Neural cell (in vitro differentiated cells): ENCODE measurements around the gene BCL2L12. TPM values are rescaled to one million over a fixed set of nuclear protein-coding genes. Genes with fewer than 3 reads are reported as not detected.

Source experiments
- H2AFZ ChIP-seq: fragments of 200-600, 300-800 bp; sonication (generic), shearing (Covaris generic); 2 replicates; pipeline ENCODE4 v1.6.0; 2014; ENCODE audit warnings: low read depth, mild to moderate bottlenecking, antibody characterized with exemption, low read length, moderate library complexity
- H3F3A ChIP-seq: fragments of 200-600 bp; shearing (Covaris generic); 2 replicates; pipeline ENCODE4 v1.6.1; 2016; ENCODE audit warnings: mild to moderate bottlenecking, moderate library complexity, mixed read lengths, antibody characterized with exemption, low read length; ENCODE audit not compliant: insufficient read depth, poor library complexity, severe bottlenecking
- H3K27ac ChIP-seq: fragments of 200-600, 300-800 bp; sonication (generic), shearing (Covaris generic); 2 replicates; pipeline ENCODE4 v1.5.1; 2014; ENCODE audit warnings: mild to moderate bottlenecking, low read length, moderate library complexity
- H3K27me3 ChIP-seq: fragments of 300-800, 200-600 bp; sonication (generic), shearing (Covaris generic); 2 replicates; pipeline ENCODE4 v1.6.0; 2014; ENCODE audit warnings: mild to moderate bottlenecking, low read depth, low read length, moderate library complexity; ENCODE audit not compliant: insufficient read depth
- H3K36me3 ChIP-seq: fragments of 300-800, 200-600 bp; sonication (generic), shearing (Covaris generic); 2 replicates; pipeline ENCODE4 v1.5.1; 2014; ENCODE audit warnings: mild to moderate bottlenecking, antibody characterized with exemption, low read length, moderate library complexity; ENCODE audit not compliant: insufficient read depth
- H3K4me2 ChIP-seq: fragments of 300-800, 200-600 bp; sonication (generic), shearing (Covaris generic); 2 replicates; pipeline ENCODE4 v1.6.0; 2014; ENCODE audit warnings: mild to moderate bottlenecking, low read length
- H3K4me3 ChIP-seq: fragments of 300-800, 200-600 bp; sonication (generic), shearing (Covaris generic); 2 replicates; pipeline ENCODE4 v1.5.1; 2014; ENCODE audit warnings: mild to moderate bottlenecking, low read length, moderate library complexity
- H3K79me2 ChIP-seq: fragments of 200-600 bp; shearing (Covaris generic); replicated peaks from 2 replicates; pipeline ENCODE4 v1.6.0; 2014; ENCODE audit warnings: mild to moderate bottlenecking, low read length, moderate library complexity; ENCODE audit not compliant: insufficient read depth
- H3K9ac ChIP-seq: fragments of 300-800, 200-600 bp; sonication (generic), shearing (Covaris generic); 2 replicates; pipeline ENCODE4 v1.6.1; 2016; ENCODE audit warnings: mild to moderate bottlenecking, low read length, mixed read lengths
- H3K9me2 ChIP-seq: fragments of 200-600 bp; shearing (Covaris generic); 2 replicates; pipeline ENCODE4 v1.6.1; 2016; ENCODE audit warnings: mild to moderate bottlenecking, low read length, mixed read lengths; ENCODE audit not compliant: insufficient read depth
- H3K9me3 ChIP-seq: fragments of 200-600, 300-800 bp; sonication (generic), shearing (Covaris generic); 2 replicates; pipeline ENCODE4 v1.6.1; 2016; ENCODE audit warnings: mild to moderate bottlenecking, mixed run types, low read length, moderate library complexity, mixed read lengths
- H4K20me1 ChIP-seq: fragments of 200-600 bp; shearing (Covaris generic); 2 replicates; pipeline ENCODE4 v1.6.1; 2016; ENCODE audit warnings: mild to moderate bottlenecking, mixed run types; ENCODE audit not compliant: insufficient read depth
- CTCF ChIP-seq: fragments of 450-650 bp; IDR thresholded peaks from 2 replicates; pipeline ENCODE4 v1.5.1; 2014; ENCODE audit warnings: antibody characterized with exemption, mild to moderate bottlenecking, moderate library complexity; ENCODE audit not compliant: poor library complexity, severe bottlenecking
- EP300 ChIP-seq: fragments of 450-650 bp; conservative IDR thresholded peaks from 2 replicates; pipeline ENCODE4 v1.6.1; 2014; ENCODE audit warnings: antibody characterized with exemption, mild to moderate bottlenecking, moderate library complexity; ENCODE audit not compliant: poor library complexity, severe bottlenecking
- EZH2 ChIP-seq: fragments of 200-600, 300-800 bp; shearing (Covaris generic), sonication (generic); IDR thresholded peaks from 2 replicates; pipeline ENCODE4 v1.6.1; 2014; ENCODE audit warnings: antibody characterized with exemption, low read length, borderline replicate concordance, mild to moderate bottlenecking; ENCODE audit not compliant: insufficient read depth, poor library complexity, severe bottlenecking
- MXI1 ChIP-seq: fragments of 450-650 bp; conservative IDR thresholded peaks from 2 replicates; pipeline ENCODE4 v1.6.1; 2014; ENCODE audit warnings: antibody characterized with exemption, mild to moderate bottlenecking; ENCODE audit not compliant: poor library complexity, severe bottlenecking
- POLR2AphosphoS5 ChIP-seq: IDR thresholded peaks from 2 replicates; pipeline ENCODE4 v1.6.1; 2012
- RAD21 ChIP-seq: fragments of 450-650 bp; conservative IDR thresholded peaks from 2 replicates; pipeline ENCODE4 v1.6.1; 2014; ENCODE audit warnings: antibody characterized with exemption, mild to moderate bottlenecking, moderate library complexity
- SMC3 ChIP-seq: fragments of 450-650 bp; conservative IDR thresholded peaks from 2 replicates; pipeline ENCODE4 v1.6.1; 2014; ENCODE audit warnings: antibody characterized with exemption, mild to moderate bottlenecking, moderate library complexity; ENCODE audit not compliant: poor library complexity
- TAF1 ChIP-seq: IDR thresholded peaks from 2 replicates; pipeline ENCODE4 v1.6.1; 2012; ENCODE audit warnings: low read depth
- polyA plus RNA-seq: library from polyadenylated mRNA; depleted of rRNA; stranded (reverse); fragments of >200 nt; gene quantifications from 2 replicates; pipeline ENCODE4 v1.2.3, GENCODE V29; 2014
- TF ChIP-seq, protein P1 (sequence below): IDR thresholded peaks from 2 replicates; pipeline ENCODE4 v1.6.1; 2012; ENCODE audit warnings: borderline replicate concordance

Gene BCL2L12
- polyA plus RNA-seq, 1 donor from 2014 or later, result 1.1 TPM

DNA sequence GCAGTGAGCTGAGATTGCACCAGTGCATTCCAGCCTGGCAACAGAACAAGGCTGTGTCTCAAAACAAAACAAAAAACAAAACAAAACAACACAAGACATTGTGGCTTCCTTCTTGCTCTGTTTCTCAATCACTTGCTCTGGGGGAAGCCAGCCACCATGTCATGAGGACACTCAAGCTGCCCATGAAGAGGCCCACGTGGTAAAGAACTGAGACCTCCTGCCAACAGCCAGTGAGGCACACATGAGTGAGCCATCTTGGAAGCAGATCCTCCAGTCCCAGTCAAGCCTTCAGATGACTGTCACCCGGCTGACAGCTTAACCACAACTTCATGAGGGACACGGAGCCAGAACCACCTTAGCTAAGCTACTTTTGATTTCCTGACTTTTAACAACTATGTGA lies 50.4 kb downstream of the BCL2L12 start:
- H3K4me3 ChIP-seq, result no peak overlapping the region
- no peaks in the 10 kb centered on the region for H3F3A ChIP-seq
- no peaks in the 10 kb centered on the region for H3K79me2 ChIP-seq
- no peaks in the 10 kb centered on the region for H3K27me3 ChIP-seq
- no peaks in the 10 kb centered on the region for H3K9me3 ChIP-seq
- no peak overlapping the region for H3K4me2 ChIP-seq
- no peaks in the 10 kb centered on the region for H3K9me2 ChIP-seq
- H3K27ac ChIP-seq, result no peak overlapping the region
- TF ChIP-seq TAF1, result no peak
- TF ChIP-seq CTCF, result no peak
- TF ChIP-seq, protein P1, sequence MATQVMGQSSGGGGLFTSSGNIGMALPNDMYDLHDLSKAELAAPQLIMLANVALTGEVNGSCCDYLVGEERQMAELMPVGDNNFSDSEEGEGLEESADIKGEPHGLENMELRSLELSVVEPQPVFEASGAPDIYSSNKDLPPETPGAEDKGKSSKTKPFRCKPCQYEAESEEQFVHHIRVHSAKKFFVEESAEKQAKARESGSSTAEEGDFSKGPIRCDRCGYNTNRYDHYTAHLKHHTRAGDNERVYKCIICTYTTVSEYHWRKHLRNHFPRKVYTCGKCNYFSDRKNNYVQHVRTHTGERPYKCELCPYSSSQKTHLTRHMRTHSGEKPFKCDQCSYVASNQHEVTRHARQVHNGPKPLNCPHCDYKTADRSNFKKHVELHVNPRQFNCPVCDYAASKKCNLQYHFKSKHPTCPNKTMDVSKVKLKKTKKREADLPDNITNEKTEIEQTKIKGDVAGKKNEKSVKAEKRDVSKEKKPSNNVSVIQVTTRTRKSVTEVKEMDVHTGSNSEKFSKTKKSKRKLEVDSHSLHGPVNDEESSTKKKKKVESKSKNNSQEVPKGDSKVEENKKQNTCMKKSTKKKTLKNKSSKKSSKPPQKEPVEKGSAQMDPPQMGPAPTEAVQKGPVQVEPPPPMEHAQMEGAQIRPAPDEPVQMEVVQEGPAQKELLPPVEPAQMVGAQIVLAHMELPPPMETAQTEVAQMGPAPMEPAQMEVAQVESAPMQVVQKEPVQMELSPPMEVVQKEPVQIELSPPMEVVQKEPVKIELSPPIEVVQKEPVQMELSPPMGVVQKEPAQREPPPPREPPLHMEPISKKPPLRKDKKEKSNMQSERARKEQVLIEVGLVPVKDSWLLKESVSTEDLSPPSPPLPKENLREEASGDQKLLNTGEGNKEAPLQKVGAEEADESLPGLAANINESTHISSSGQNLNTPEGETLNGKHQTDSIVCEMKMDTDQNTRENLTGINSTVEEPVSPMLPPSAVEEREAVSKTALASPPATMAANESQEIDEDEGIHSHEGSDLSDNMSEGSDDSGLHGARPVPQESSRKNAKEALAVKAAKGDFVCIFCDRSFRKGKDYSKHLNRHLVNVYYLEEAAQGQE, result no peak
- TF ChIP-seq POLR2AphosphoS5, result no peak
- TF ChIP-seq MXI1, result no peak
- no peak for TF ChIP-seq RAD21
- TF ChIP-seq EP300, result no peak
- no peak for TF ChIP-seq EZH2
- TF ChIP-seq SMC3, result no peak
- H2AFZ ChIP-seq, result no peak overlapping the region
- H3K9ac ChIP-seq, result no peak overlapping the region
- peaks cover 4% of the 10 kb centered on the region for H3K36me3 ChIP-seq
- H4K20me1 ChIP-seq, result no peaks in the 10 kb centered on the region

DNA sequence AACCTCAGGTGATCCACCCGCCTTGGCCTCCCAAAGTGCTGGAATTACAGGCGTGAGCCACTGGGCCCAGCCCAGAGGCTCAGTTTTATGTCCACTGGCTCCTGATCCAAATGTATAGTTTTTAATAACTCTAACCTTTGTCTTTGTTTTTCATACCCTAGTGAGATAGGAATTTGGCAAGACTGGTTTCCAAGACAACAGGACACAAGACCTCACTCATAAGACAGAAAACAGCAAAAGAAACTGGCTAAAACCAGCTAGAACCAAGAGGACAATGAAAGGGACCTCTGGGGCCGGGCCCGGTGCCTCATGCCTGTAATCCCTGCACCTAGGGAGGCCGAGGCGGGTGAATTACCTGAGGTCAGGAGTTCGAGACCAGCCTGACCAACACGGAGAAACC lies 52.8 kb downstream of the BCL2L12 start:
- H3K9me3 ChIP-seq, result no peaks in the 10 kb centered on the region
- H3K4me3 ChIP-seq, result no peak overlapping the region
- no peaks in the 10 kb centered on the region for H3K9me2 ChIP-seq
- H3K9ac ChIP-seq, result no peak overlapping the region
- no peak overlapping the region for H2AFZ ChIP-seq
- no peaks in the 10 kb centered on the region for H4K20me1 ChIP-seq
- no peaks in the 10 kb centered on the region for H3K79me2 ChIP-seq
- H3F3A ChIP-seq, result no peaks in the 10 kb centered on the region
- no peak overlapping the region for H3K27ac ChIP-seq
- peaks cover 1% of the 10 kb centered on the region for H3K36me3 ChIP-seq
- H3K4me2 ChIP-seq, result no peak overlapping the region
- no peaks in the 10 kb centered on the region for H3K27me3 ChIP-seq
- TF ChIP-seq POLR2AphosphoS5, result no peak
- TF ChIP-seq EP300, result no peak
- TF ChIP-seq SMC3, result no peak
- no peak for TF ChIP-seq RAD21
- TF ChIP-seq, protein P1, result no peak
- no peak for TF ChIP-seq TAF1
- no peak for TF ChIP-seq EZH2
- TF ChIP-seq MXI1, result no peak
